K562 (cell line): Measurements from ENCODE around the gene MAP7D1. TPM values are rescaled to one million over a fixed set of nuclear protein-coding genes. Genes with fewer than 3 reads are reported as not detected.

Source experiments
- CBX8 ChIP-seq: fragments of 200-600 bp; sonication (generic); IDR thresholded peaks from 2 replicates; pipeline ENCODE4 v1.6.1; 2012; ENCODE audit warnings: borderline replicate concordance, mixed run types, low read depth, mild to moderate bottlenecking, moderate library complexity, mixed read lengths, low read length, control low read depth, inconsistent platforms; ENCODE audit not compliant: poor library complexity, severe bottlenecking; ENCODE audit errors: extremely low read depth
- EGR1 ChIP-seq: fragments of 450-650 bp; conservative IDR thresholded peaks from 2 replicates; pipeline ENCODE4 v1.6.1; 2017; ENCODE audit warnings: mild to moderate bottlenecking
- GABPA ChIP-seq: fragments of 200-800 bp; sonication (Bioruptor generic); conservative IDR thresholded peaks from 2 replicates; pipeline ENCODE4 v1.6.1; 2016; ENCODE audit warnings: low read depth, missing genetic modification characterization, missing compliant biosample characterization
- GATA2 ChIP-seq: sonication (generic); formaldehyde crosslinking; IDR thresholded peaks from 2 replicates; pipeline ENCODE4 v1.4.0; 2020; ENCODE audit warnings: mild to moderate bottlenecking, missing genetic modification reagents
- GATAD2A ChIP-seq: fragments of 450-650 bp; IDR thresholded peaks from 2 replicates; pipeline ENCODE4 v1.6.1; 2017
- GATAD2B ChIP-seq: fragments of 450-650 bp; IDR thresholded peaks from 2 replicates; pipeline ENCODE4 v1.6.1; 2017; ENCODE audit warnings: mild to moderate bottlenecking, borderline replicate concordance
- KDM4B ChIP-seq, 2 experiments: fragments of 450-650 bp in 1 of 2; sonication (generic) in 1 of 2; IDR thresholded peaks; 2 replicates each; pipeline ENCODE4 v1.6.1; 2016 to 2017; ENCODE audit warnings: borderline replicate concordance in 2 of 2, antibody characterized with exemption in 1 of 2, low read depth in 1 of 2, mild to moderate bottlenecking in 1 of 2
- NFXL1 ChIP-seq: fragments of 450-650 bp; formaldehyde crosslinking; IDR thresholded peaks from 2 replicates; pipeline ENCODE4 v1.4.0; 2021; ENCODE audit warnings: mild to moderate bottlenecking
- PRMT5 ChIP-seq: sonication (generic); formaldehyde crosslinking; IDR thresholded peaks from 2 replicates; pipeline ENCODE4 v1.5.0; 2020; ENCODE audit warnings: missing genetic modification reagents
- SMAD3 ChIP-seq: fragments of 450-650 bp; formaldehyde crosslinking; conservative IDR thresholded peaks from 2 replicates; pipeline ENCODE4 v1.4.0; 2020; ENCODE audit warnings: mild to moderate bottlenecking
- WHSC1 ChIP-seq: IDR thresholded peaks from one replicate; pipeline ENCODE4 v1.6.1; 2012; ENCODE audit warnings: low read length, control low read depth, inconsistent platforms
- ZNF76 ChIP-seq: fragments of 250-450 bp; sonication (Bioruptor Pico); IDR thresholded peaks from 2 replicates; pipeline ENCODE4 v1.4.0; 2020; ENCODE audit warnings: mild to moderate bottlenecking, moderate library complexity, borderline replicate concordance
- ZNF79 ChIP-seq: fragments of 250-450 bp; sonication (Bioruptor Pico); IDR thresholded peaks from 2 replicates; pipeline ENCODE4 v1.4.0; 2020; ENCODE audit warnings: low read depth, mild to moderate bottlenecking, moderate library complexity
- polyA plus RNA-seq, 8 experiments: library from polyadenylated mRNA; depleted of rRNA in 4 of 8; stranded (reverse) in 5 of 8; unstranded in 3 of 8; fragments of >200 nt; fragmentation: Nextera tagmentation in 2 of 8; fragmentation: Illumina TruSeq in 1 of 8; extraction: Ambion mirVana in 2 of 8; extraction: Trizol in 1 of 8; gene quantifications; 2 replicates each; pipeline versions ENCODE4 v1.2.1 to v1.2.3, GENCODE V29; 2011 to 2014; ENCODE audit warnings: inconsistent platforms in 1 of 8, missing spikeins in 1 of 8
- total RNA-seq, 7 experiments: library from RNA; depleted of rRNA in 6 of 7; stranded (reverse); fragments of >200 nt in 6 of 7; fragmentation: Illumina TruSeq in 2 of 7; extraction: Trizol in 2 of 7; gene quantifications; 2 replicates each; pipeline versions ENCODE4 v1.2.1 to v1.2.3, GENCODE V29; 2011 to 2021; ENCODE audit warnings: low replicate concordance in 1 of 7
- TF ChIP-seq, protein P1 (sequence below): fragments of 450-650 bp; conservative IDR thresholded peaks from 2 replicates; pipeline ENCODE4 v1.6.1; 2016; ENCODE audit warnings: missing genetic modification characterization, low read depth, mild to moderate bottlenecking, missing compliant biosample characterization, moderate library complexity
- TF ChIP-seq, protein P2 (sequence below): sonication (generic); formaldehyde crosslinking; IDR thresholded peaks from 2 replicates; pipeline ENCODE4 v1.8.0; 2022; ENCODE audit warnings: mild to moderate bottlenecking, low read depth, missing genetic modification reagents
- TF ChIP-seq, protein P3 (sequence below), 2 experiments: fragments of 450-650 bp; conservative IDR thresholded peaks; 2 replicates each; pipeline ENCODE4 v1.6.1; 2017; ENCODE audit warnings: mild to moderate bottlenecking in 2 of 2, moderate library complexity in 2 of 2
- TF ChIP-seq, protein P4 (sequence below): sonication (generic); formaldehyde crosslinking; IDR thresholded peaks from 2 replicates; pipeline ENCODE4 v1.8.0; 2023; ENCODE audit warnings: mild to moderate bottlenecking, missing genetic modification reagents
- TF ChIP-seq, protein P5 (sequence below): fragments of 200-400 bp; formaldehyde crosslinking; IDR thresholded peaks from 2 replicates; pipeline ENCODE4 v1.6.1; 2017; ENCODE audit warnings: mild to moderate bottlenecking, low read depth, low read length, moderate library complexity

The MAP7D1 gene
- total and polyA plus RNA-seq, 9 of the 15 experiments (the other 6 are each of a cell fraction or from before 2014, with no cell fraction given), result 3.6 to 108 (median 34.5) TPM

DNA sequence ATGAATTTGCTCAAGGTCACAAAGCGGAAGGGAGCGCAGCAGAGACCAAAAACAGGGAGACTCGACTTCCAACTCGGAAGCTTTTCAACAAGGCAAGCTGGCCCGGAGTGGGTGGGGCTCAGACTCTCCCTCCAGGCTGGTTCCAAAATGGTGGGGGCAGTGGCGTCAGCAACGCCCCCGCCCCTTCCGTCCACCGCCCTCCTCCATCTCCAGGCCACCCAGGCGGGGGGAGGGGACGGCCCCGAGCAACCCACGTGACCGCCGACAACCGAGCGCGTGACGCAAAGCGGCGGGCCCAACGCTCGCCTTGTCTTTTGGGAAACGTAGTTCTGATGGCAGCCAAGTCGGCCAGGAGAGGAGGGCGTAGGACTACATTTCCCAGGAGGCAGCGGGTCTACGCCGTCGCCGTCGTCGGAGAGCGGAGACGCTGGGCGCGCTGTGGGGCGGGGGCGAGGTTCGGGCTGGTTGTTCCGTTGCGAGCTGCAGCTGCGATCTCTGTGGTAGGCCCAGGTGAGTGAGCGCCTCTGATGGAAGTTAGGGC is 68.1 kb downstream of the MAP7D1 start, which contains the start of gene THRAP3 (continued):
- TF ChIP-seq KDM4B (IDR thresholded peaks at IDR 0.05; ENCODE audit: borderline replicate concordance in 2 of 2, low read depth in 1 of 2) (peak in 1 of 2 experiments; percentile 93; a peak in 2 of 4 replicates), GATA2 (no peak), SMAD3 (CRISPR knock-in tag) (no peak), ZNF79 (CRISPR knock-in tag) (no peak), EGR1 (peak; percentile 99), NFXL1 (CRISPR knock-in tag) (no peak), ZNF76 (CRISPR knock-in tag) (no peak), PRMT5 (CRISPR knock-in tag) (no peak), CBX8 (no peak), GATAD2B (no peak), GABPA (tag) (peak; percentile 88), GATAD2A (no peak), WHSC1 (no peak)
- TF ChIP-seq, protein P1, sequence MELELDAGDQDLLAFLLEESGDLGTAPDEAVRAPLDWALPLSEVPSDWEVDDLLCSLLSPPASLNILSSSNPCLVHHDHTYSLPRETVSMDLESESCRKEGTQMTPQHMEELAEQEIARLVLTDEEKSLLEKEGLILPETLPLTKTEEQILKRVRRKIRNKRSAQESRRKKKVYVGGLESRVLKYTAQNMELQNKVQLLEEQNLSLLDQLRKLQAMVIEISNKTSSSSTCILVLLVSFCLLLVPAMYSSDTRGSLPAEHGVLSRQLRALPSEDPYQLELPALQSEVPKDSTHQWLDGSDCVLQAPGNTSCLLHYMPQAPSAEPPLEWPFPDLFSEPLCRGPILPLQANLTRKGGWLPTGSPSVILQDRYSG (tag), result no peak; the same call in 1 of the 2 replicates
- TF ChIP-seq, protein P2, sequence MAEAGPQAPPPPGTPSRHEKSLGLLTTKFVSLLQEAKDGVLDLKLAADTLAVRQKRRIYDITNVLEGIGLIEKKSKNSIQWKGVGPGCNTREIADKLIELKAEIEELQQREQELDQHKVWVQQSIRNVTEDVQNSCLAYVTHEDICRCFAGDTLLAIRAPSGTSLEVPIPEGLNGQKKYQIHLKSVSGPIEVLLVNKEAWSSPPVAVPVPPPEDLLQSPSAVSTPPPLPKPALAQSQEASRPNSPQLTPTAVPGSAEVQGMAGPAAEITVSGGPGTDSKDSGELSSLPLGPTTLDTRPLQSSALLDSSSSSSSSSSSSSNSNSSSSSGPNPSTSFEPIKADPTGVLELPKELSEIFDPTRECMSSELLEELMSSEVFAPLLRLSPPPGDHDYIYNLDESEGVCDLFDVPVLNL, result peak; percentile 79
- TF ChIP-seq, protein P3, sequence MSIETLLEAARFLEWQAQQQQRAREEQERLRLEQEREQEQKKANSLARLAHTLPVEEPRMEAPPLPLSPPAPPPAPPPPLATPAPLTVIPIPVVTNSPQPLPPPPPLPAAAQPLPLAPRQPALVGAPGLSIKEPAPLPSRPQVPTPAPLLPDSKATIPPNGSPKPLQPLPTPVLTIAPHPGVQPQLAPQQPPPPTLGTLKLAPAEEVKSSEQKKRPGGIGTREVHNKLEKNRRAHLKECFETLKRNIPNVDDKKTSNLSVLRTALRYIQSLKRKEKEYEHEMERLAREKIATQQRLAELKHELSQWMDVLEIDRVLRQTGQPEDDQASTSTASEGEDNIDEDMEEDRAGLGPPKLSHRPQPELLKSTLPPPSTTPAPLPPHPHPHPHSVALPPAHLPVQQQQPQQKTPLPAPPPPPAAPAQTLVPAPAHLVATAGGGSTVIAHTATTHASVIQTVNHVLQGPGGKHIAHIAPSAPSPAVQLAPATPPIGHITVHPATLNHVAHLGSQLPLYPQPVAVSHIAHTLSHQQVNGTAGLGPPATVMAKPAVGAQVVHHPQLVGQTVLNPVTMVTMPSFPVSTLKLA (conservative IDR thresholded peaks at IDR 0.05), result peak; percentile 93 to 96
- TF ChIP-seq, protein P4, sequence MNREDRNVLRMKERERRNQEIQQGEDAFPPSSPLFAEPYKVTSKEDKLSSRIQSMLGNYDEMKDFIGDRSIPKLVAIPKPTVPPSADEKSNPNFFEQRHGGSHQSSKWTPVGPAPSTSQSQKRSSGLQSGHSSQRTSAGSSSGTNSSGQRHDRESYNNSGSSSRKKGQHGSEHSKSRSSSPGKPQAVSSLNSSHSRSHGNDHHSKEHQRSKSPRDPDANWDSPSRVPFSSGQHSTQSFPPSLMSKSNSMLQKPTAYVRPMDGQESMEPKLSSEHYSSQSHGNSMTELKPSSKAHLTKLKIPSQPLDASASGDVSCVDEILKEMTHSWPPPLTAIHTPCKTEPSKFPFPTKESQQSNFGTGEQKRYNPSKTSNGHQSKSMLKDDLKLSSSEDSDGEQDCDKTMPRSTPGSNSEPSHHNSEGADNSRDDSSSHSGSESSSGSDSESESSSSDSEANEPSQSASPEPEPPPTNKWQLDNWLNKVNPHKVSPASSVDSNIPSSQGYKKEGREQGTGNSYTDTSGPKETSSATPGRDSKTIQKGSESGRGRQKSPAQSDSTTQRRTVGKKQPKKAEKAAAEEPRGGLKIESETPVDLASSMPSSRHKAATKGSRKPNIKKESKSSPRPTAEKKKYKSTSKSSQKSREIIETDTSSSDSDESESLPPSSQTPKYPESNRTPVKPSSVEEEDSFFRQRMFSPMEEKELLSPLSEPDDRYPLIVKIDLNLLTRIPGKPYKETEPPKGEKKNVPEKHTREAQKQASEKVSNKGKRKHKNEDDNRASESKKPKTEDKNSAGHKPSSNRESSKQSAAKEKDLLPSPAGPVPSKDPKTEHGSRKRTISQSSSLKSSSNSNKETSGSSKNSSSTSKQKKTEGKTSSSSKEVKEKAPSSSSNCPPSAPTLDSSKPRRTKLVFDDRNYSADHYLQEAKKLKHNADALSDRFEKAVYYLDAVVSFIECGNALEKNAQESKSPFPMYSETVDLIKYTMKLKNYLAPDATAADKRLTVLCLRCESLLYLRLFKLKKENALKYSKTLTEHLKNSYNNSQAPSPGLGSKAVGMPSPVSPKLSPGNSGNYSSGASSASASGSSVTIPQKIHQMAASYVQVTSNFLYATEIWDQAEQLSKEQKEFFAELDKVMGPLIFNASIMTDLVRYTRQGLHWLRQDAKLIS (CRISPR knock-in tag), result peak; percentile 90
- TF ChIP-seq, protein P5, sequence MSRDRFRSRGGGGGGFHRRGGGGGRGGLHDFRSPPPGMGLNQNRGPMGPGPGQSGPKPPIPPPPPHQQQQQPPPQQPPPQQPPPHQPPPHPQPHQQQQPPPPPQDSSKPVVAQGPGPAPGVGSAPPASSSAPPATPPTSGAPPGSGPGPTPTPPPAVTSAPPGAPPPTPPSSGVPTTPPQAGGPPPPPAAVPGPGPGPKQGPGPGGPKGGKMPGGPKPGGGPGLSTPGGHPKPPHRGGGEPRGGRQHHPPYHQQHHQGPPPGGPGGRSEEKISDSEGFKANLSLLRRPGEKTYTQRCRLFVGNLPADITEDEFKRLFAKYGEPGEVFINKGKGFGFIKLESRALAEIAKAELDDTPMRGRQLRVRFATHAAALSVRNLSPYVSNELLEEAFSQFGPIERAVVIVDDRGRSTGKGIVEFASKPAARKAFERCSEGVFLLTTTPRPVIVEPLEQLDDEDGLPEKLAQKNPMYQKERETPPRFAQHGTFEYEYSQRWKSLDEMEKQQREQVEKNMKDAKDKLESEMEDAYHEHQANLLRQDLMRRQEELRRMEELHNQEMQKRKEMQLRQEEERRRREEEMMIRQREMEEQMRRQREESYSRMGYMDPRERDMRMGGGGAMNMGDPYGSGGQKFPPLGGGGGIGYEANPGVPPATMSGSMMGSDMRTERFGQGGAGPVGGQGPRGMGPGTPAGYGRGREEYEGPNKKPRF, result no peak
